Gastroesophageal sphincter (tissue), 3 donors: Measurements from ENCODE around the gene HPSE2.

ENCODE experiments used
- CTCF ChIP-seq, 4 experiments: fragments of 200-600 bp in 2 of 4; fragments of 450-650 bp in 2 of 4; sonication (generic) in 1 of 4; IDR thresholded peaks; one replicate each; pipeline ENCODE4 v1.5.1; 2017 to 2019; ENCODE audit warnings: antibody characterized with exemption in 4 of 4, mild to moderate bottlenecking in 2 of 4, moderate library complexity in 2 of 4
- POLR2A ChIP-seq, 2 donors: fragments of 450-650 bp; IDR thresholded peaks; one replicate each; pipeline ENCODE4 v1.6.1; 2017; ENCODE audit warnings: antibody characterized with exemption in 2 of 2, mild to moderate bottlenecking in 2 of 2, moderate library complexity in 1 of 2

DNA sequence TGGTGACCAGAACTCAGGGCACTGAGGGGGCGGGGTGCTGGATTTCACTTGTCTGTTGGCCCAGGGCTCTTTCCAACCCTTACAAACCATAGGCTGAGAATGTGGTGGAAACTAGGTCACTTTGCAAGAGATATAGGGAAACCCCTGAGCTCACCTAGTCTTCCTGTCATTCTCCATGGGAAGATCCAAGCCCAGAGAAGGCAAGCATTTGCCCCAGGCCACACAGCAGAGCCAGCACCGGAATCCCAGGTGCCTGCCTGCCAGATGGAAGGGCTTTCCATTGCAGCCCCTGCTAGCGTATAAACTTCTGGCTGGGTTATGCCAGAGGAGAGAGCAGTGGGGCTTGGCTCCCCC lies 821.1 kb downstream of the HPSE2 start:
- TF ChIP-seq CTCF (IDR thresholded peaks at IDR 0.05) (no peak), POLR2A (IDR thresholded peaks at IDR 0.05) (no peak)
